Parathyroid adenoma (tissue), 2 donors: Measurements from ENCODE around the gene SLC25A47.

Experiments
- H2AFZ ChIP-seq: fragments of 300-600 bp; sonication (generic); one replicate; pipeline ENCODE4 v1.7.0; 2017; ENCODE audit warnings: antibody characterized with exemption, mild to moderate bottlenecking
- H3K27ac ChIP-seq: fragments of 300-600 bp; sonication (generic); one replicate; pipeline ENCODE4 v1.7.0; 2017
- H3K27me3 ChIP-seq: fragments of 300-600 bp; sonication (generic); one replicate; pipeline ENCODE4 v1.7.0; 2017; ENCODE audit warnings: low read length; ENCODE audit not compliant: control insufficient read depth, insufficient read depth
- H3K36me3 ChIP-seq: fragments of 300-600 bp; sonication (generic); one replicate; pipeline ENCODE4 v1.7.0; 2017; ENCODE audit warnings: low read length; ENCODE audit not compliant: control insufficient read depth, insufficient read depth
- H3K4me1 ChIP-seq: fragments of 300-600 bp; sonication (generic); one replicate; pipeline ENCODE4 v1.7.0; 2017; ENCODE audit warnings: control low read depth
- H3K4me2 ChIP-seq: fragments of 300-600 bp; sonication (generic); one replicate; pipeline ENCODE4 v1.7.0; 2017; ENCODE audit warnings: low read length
- H3K4me3 ChIP-seq: fragments of 300-600 bp; sonication (generic); one replicate; pipeline ENCODE4 v1.7.0; 2017; ENCODE audit warnings: low read depth, low read length
- H3K79me2 ChIP-seq: fragments of 300-600 bp; sonication (generic); one replicate; pipeline ENCODE4 v1.7.0; 2017; ENCODE audit warnings: control low read depth
- H3K9ac ChIP-seq: fragments of 300-600 bp; sonication (generic); one replicate; pipeline ENCODE4 v1.7.0; 2017; ENCODE audit warnings: mild to moderate bottlenecking
- H3K9me3 ChIP-seq: fragments of 300-600 bp; sonication (generic); one replicate; pipeline ENCODE4 v1.7.0; 2017; ENCODE audit warnings: low read length; ENCODE audit not compliant: control insufficient read depth
- TF ChIP-seq, protein P1 (sequence below): fragments of 300-600 bp; sonication (generic); IDR thresholded peaks from one replicate; pipeline ENCODE4 v1.7.0; 2017; ENCODE audit warnings: antibody characterized with exemption, mild to moderate bottlenecking
- donor health status: primary hyperparathyroidism.

The SLC25A47 gene

DNA sequence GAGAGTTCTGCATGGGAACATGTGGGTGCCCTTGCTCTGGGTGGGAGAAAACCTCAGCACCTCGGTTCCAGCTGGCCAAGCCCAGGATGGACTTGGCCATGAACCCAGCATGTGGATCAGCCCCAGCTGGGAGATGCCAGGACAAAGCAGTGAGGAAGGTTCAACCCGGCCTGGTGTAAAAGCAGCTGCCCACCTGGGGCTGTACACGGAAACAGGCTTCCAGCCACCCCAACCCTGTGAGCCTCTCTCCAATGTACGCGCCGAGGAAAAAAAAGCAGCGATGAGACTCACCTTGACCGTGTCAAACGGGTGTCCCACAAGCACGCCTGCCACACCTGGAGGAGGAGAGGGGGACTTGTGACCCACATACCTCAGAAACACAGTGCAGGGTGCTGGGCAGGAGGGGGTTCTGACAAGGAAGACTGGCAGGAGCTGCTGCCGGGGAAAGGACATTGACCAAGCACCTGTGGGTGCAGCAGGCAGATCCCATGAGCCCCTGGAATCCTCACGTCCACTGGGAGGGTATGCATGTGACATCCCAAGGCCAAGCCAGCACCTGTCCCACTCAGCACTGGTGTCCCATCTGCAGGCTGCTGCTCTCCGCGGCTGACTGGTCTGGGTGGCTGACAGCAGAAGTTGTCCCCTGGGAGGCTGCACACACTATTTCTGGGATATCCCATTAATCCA lies 24.4 kb upstream of the SLC25A47 start:
- TF ChIP-seq, protein P1, sequence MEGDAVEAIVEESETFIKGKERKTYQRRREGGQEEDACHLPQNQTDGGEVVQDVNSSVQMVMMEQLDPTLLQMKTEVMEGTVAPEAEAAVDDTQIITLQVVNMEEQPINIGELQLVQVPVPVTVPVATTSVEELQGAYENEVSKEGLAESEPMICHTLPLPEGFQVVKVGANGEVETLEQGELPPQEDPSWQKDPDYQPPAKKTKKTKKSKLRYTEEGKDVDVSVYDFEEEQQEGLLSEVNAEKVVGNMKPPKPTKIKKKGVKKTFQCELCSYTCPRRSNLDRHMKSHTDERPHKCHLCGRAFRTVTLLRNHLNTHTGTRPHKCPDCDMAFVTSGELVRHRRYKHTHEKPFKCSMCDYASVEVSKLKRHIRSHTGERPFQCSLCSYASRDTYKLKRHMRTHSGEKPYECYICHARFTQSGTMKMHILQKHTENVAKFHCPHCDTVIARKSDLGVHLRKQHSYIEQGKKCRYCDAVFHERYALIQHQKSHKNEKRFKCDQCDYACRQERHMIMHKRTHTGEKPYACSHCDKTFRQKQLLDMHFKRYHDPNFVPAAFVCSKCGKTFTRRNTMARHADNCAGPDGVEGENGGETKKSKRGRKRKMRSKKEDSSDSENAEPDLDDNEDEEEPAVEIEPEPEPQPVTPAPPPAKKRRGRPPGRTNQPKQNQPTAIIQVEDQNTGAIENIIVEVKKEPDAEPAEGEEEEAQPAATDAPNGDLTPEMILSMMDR: no peak
- Histone ChIP-seq H3K4me3 (no peak overlapping the region), H3K4me1 (no peaks in the 10 kb centered on the region), H3K36me3 (no peaks in the 10 kb centered on the region), H3K9me3 (no peaks in the 10 kb centered on the region), H3K79me2 (no peaks in the 10 kb centered on the region), H3K9ac (no peak overlapping the region), H3K4me2 (no peak overlapping the region), H3K27me3 (no peaks in the 10 kb centered on the region), H3K27ac (no peak overlapping the region), H2AFZ (no peak overlapping the region)

DNA sequence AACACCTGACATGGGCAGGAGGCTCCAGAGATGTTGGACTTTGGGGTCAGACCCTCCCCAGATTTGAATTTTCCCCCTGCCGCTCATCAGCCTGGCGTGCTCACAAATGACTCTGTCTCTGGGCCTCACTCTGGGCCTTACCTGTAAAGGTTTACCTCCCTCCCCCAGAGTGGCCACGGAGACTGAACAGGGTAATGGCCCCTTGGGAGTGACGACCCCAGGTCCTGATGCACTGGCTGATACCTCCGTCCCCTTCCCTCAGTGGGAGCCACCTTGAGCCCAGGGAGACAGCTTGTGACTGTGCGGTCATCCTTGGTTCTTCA lies 23.9 kb upstream of the SLC25A47 start:
- no peak overlapping the region for H3K27ac ChIP-seq
- H3K4me1 ChIP-seq: no peaks in the 10 kb centered on the region
- TF ChIP-seq, protein P1: no peak

DNA sequence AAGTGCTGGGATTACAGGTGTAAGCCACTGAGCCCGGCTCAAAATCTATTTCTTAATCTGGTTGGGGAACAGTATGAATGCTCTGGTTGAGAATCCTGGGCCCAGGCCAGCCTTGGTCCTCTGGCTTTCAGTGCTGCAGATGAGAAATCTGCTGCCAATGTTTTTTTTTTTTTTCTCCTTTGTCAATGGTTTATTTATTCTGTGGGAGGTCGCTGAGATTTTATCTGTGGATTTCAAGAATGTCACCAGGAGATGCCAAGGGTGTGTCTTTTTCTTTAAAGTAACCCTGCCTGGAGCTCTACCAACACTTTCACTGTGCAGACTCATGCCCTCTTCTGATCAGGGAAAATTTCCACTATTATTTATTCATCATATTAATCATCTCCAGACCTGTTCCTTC lies 20.5 kb upstream of the SLC25A47 start:
- H3K27ac ChIP-seq: no peak overlapping the region
- H3K4me1 ChIP-seq: no peaks in the 10 kb centered on the region
- H2AFZ ChIP-seq: no peak overlapping the region

More for the DNA sequence above, 23.9 kb upstream of the SLC25A47 start:
- Histone ChIP-seq H3K9ac (no peak overlapping the region), H3K9me3 (no peaks in the 10 kb centered on the region), H3K4me3 (no peak overlapping the region), H3K36me3 (no peaks in the 10 kb centered on the region), H3K4me2 (no peak overlapping the region), H2AFZ (no peak overlapping the region), H3K27me3 (no peaks in the 10 kb centered on the region), H3K79me2 (no peaks in the 10 kb centered on the region)

DNA sequence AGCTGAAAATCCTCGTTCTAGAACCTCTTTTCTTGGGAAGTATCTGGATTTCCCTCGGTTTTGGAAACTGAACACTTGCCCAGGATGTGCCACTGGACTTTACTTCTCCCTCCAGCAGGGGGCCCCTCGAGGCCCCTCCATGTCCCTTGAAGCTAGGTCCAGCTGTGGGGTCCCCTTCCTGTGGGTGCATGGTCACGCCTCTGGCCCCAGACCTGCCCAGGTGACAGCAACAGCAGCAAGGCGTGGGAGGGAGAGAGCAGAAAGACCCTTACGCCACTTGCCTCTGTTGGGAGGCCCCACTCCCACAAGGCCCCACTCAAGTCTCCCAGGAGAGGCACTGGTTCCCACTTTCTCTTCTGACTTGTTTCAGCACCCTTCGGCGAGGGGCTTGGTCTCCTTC lies 20.0 kb upstream of the SLC25A47 start:
- H3K27ac ChIP-seq: no peak overlapping the region
- H3K9me3 ChIP-seq: no peaks in the 10 kb centered on the region
- no peak overlapping the region for H3K4me3 ChIP-seq
- no peak overlapping the region for H3K9ac ChIP-seq
- no peaks in the 10 kb centered on the region for H3K36me3 ChIP-seq
- no peak overlapping the region for H2AFZ ChIP-seq
- no peak overlapping the region for H3K4me2 ChIP-seq
- H3K4me1 ChIP-seq: peaks cover 3% of the 10 kb centered on the region
- TF ChIP-seq, protein P1: peak; percentile 41
- no peaks in the 10 kb centered on the region for H3K27me3 ChIP-seq
- H3K79me2 ChIP-seq: no peaks in the 10 kb centered on the region

More for the DNA sequence above, 20.5 kb upstream of the SLC25A47 start:
- no peak overlapping the region for H3K4me3 ChIP-seq
- H3K9ac ChIP-seq: no peak overlapping the region
- H3K79me2 ChIP-seq: no peaks in the 10 kb centered on the region
- no peaks in the 10 kb centered on the region for H3K27me3 ChIP-seq
- no peak overlapping the region for H3K4me2 ChIP-seq
- no peaks in the 10 kb centered on the region for H3K36me3 ChIP-seq
- TF ChIP-seq, protein P1: no peak
- H3K9me3 ChIP-seq: no peaks in the 10 kb centered on the region

DNA sequence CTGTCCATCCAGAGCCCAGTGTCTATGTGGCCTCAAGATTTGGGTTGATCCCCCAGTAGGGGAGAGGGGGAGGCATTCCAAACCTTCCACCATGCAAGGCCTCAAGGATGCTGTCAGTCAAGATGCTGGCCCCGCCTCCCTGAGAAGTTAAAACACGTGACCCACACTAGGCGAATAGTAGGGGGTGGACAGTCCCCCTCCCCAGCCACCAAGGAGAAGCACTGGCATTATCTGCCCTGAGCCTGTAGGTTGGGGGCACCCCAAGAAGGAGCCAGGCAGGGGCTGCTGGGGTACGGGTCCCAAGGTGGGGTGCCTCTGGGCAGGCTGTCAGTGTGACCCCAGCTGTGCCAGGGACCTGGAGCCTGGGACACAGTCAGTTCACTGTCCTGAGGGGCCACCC lies 19.2 kb upstream of the SLC25A47 start:
- Histone ChIP-seq H3K79me2 (no peaks in the 10 kb centered on the region), H2AFZ (no peak overlapping the region), H3K4me3 (no peak overlapping the region), H3K9me3 (no peaks in the 10 kb centered on the region), H3K27me3 (no peaks in the 10 kb centered on the region), H3K4me2 (no peak overlapping the region), H3K36me3 (no peaks in the 10 kb centered on the region), H3K27ac (no peak overlapping the region), H3K4me1 (peaks cover 5% of the 10 kb centered on the region), H3K9ac (no peak overlapping the region)
- TF ChIP-seq, protein P1: no peak
